GM23338 (cell line): Measurements from ENCODE around the gene DOCK6. TPM values are rescaled to one million over a fixed set of nuclear protein-coding genes. Genes with fewer than 3 reads are reported as not detected.

ENCODE experiments used
- ATAC-seq: fragments of 200-7000 bp; cut with Tn5 transposase; 3 replicates; pipeline ENCODE4 v1.9.1; 2020
- DNase-seq: peaks from one replicate; pipeline ENCODE4 v3.0.0-alpha.2; 2015; ENCODE audit warnings: low spot score
- H2AFZ ChIP-seq: fragments of 200-600 bp; sonication (generic); 2 replicates; pipeline ENCODE4 v1.8.0; 2016; ENCODE audit warnings: antibody characterized with exemption, mild to moderate bottlenecking, moderate library complexity
- H3F3A ChIP-seq: fragments of 200-600 bp; sonication (generic); replicated peaks from 2 replicates; pipeline ENCODE4 v1.8.0; 2017; ENCODE audit warnings: antibody characterized with exemption, mixed run types, low read depth
- H3K27ac ChIP-seq: fragments of 200-600 bp; sonication (generic); 2 replicates; pipeline ENCODE4 v1.6.1; 2016; ENCODE audit warnings: low read depth
- H3K27me3 ChIP-seq: fragments of 200-600 bp; sonication (generic); 2 replicates; pipeline ENCODE4 v1.8.0; 2016; ENCODE audit warnings: mild to moderate bottlenecking, mixed run types, moderate library complexity; ENCODE audit not compliant: insufficient read depth
- H3K36me3 ChIP-seq: fragments of 200-600 bp; sonication (generic); 2 replicates; pipeline ENCODE4 v1.8.0; 2016; ENCODE audit warnings: mild to moderate bottlenecking; ENCODE audit not compliant: insufficient read depth
- H3K4me1 ChIP-seq: fragments of 200-600 bp; sonication (generic); 2 replicates; pipeline ENCODE4 v1.8.0; 2016; ENCODE audit warnings: mild to moderate bottlenecking, moderate library complexity; ENCODE audit not compliant: insufficient read depth
- H3K4me2 ChIP-seq: fragments of 200-600 bp; sonication (generic); 2 replicates; pipeline ENCODE4 v1.7.1; 2017; ENCODE audit warnings: mixed run types
- H3K4me3 ChIP-seq: fragments of 200-600 bp; sonication (generic); 2 replicates; pipeline ENCODE4 v1.6.1; 2016; ENCODE audit warnings: mixed run types
- H3K79me2 ChIP-seq: fragments of 200-600 bp; sonication (generic); replicated peaks from 2 replicates; pipeline ENCODE4 v1.8.0; 2017; ENCODE audit warnings: mild to moderate bottlenecking; ENCODE audit not compliant: insufficient read depth
- H3K9me2 ChIP-seq: fragments of 200-600 bp; sonication (generic); 2 replicates; pipeline ENCODE4 v1.8.0; 2017; ENCODE audit not compliant: insufficient read depth
- H4K20me1 ChIP-seq: fragments of 200-600 bp; sonication (generic); replicated peaks from 2 replicates; pipeline ENCODE4 v1.8.0; 2017; ENCODE audit warnings: mild to moderate bottlenecking; ENCODE audit not compliant: insufficient read depth
- H3K27ac Mint-ChIP-seq: 2 replicates; pipeline ENCODE4 v1.8.0; 2020; ENCODE audit warnings: inconsistent platforms, mild to moderate bottlenecking, moderate library complexity, mixed read lengths
- H3K27me3 Mint-ChIP-seq: 3 replicates; pipeline ENCODE4 v1.8.0; 2022; ENCODE audit warnings: low read depth, mild to moderate bottlenecking, moderate library complexity, mixed read lengths, inconsistent platforms; ENCODE audit not compliant: insufficient read depth, poor library complexity
- H3K36me3 Mint-ChIP-seq: 3 replicates; pipeline ENCODE4 v1.8.0; 2021; ENCODE audit warnings: low read depth, mild to moderate bottlenecking, inconsistent platforms, moderate library complexity, mixed read lengths
- H3K4me1 Mint-ChIP-seq: 3 replicates; pipeline ENCODE4 v1.8.0; 2020; ENCODE audit warnings: mild to moderate bottlenecking, inconsistent platforms, mixed read lengths
- H3K4me3 Mint-ChIP-seq: 3 replicates; pipeline ENCODE4 v1.8.0; 2021; ENCODE audit warnings: moderate library complexity, mild to moderate bottlenecking, inconsistent platforms, mixed read lengths
- H3K9me3 Mint-ChIP-seq: 3 replicates; pipeline ENCODE4 v1.8.0; 2020; ENCODE audit warnings: moderate library complexity, mild to moderate bottlenecking, inconsistent platforms, mixed read lengths
- ETS1 ChIP-seq: IDR thresholded peaks from 2 replicates; pipeline ENCODE4 v1.6.1; 2016; ENCODE audit warnings: antibody characterized with exemption
- EZH2 ChIP-seq: fragments of 200-600 bp; sonication (generic); IDR thresholded peaks from one replicate; pipeline ENCODE4 v1.8.0; 2017; ENCODE audit warnings: antibody characterized with exemption, mild to moderate bottlenecking, low read depth; ENCODE audit not compliant: unreplicated experiment
- JUNB ChIP-seq: IDR thresholded peaks from one replicate; pipeline ENCODE4 v1.6.1; 2016; ENCODE audit warnings: antibody characterized with exemption; ENCODE audit not compliant: unreplicated experiment
- NANOG ChIP-seq: IDR thresholded peaks from 2 replicates; pipeline ENCODE4 v1.6.1; 2016; ENCODE audit warnings: antibody characterized with exemption, borderline replicate concordance
- POLR2AphosphoS5 ChIP-seq: IDR thresholded peaks from 2 replicates; pipeline ENCODE4 v1.6.1; 2016; ENCODE audit warnings: antibody characterized with exemption, low read depth
- STAT1 ChIP-seq: IDR thresholded peaks from one replicate; pipeline ENCODE4 v1.6.1; 2016; ENCODE audit warnings: antibody characterized with exemption; ENCODE audit not compliant: unreplicated experiment
- ZNF331 ChIP-seq: fragments of 250-450 bp; sonication (Bioruptor Pico); IDR thresholded peaks from 2 replicates; pipeline ENCODE4 v1.5.0; 2020; ENCODE audit warnings: low read depth, mild to moderate bottlenecking, moderate library complexity
- ZNF462 ChIP-seq: fragments of 250-450 bp; sonication (Bioruptor Pico); IDR thresholded peaks from 2 replicates; pipeline ENCODE4 v1.5.0; 2020; ENCODE audit warnings: mild to moderate bottlenecking, moderate library complexity
- polyA plus RNA-seq: library from polyadenylated mRNA; unstranded; fragments of >200 nt; fragmentation: Nextera tagmentation; extraction: Ambion mirVana; gene quantifications from 2 replicates; pipeline ENCODE4 v1.2.1, GENCODE V29; 2016
- total RNA-seq: library from RNA; depleted of rRNA; stranded (reverse); fragments of >200 nt; shearing (Covaris generic); gene quantifications from 2 replicates; pipeline ENCODE4 v1.2.3, GENCODE V29; 2014

DOCK6 gene
- total and polyA plus RNA-seq, 2 experiments from 2014 or later, result 34.6 to 49.0 TPM

GRCh38 chr19:11200931-11201330 lies 61.4 kb downstream of the DOCK6 start (continued):
- no peak for TF ChIP-seq ZNF462
- TF ChIP-seq STAT1, result no peak

GRCh38 chr19:11200015-11200574 lies 62.2 kb downstream of the DOCK6 start:
- Histone ChIP-seq H3K27ac (no peak overlapping the region), H3K9me2 (no peaks in the 10 kb centered on the region), H3K27me3 (no peaks in the 10 kb centered on the region), H3F3A (peaks cover 29% of the 10 kb centered on the region), H3K79me2 (no peaks in the 10 kb centered on the region), H3K4me2 (no peak overlapping the region), H3K4me1 (peaks cover 4% of the 10 kb centered on the region; the same call in 1 of the 2 replicates), H3K4me3 (no peak overlapping the region), H3K36me3 (no peaks in the 10 kb centered on the region), H2AFZ (no peak overlapping the region), H4K20me1 (no peaks in the 10 kb centered on the region)
- Mint-ChIP-seq H3K36me3 (peaks cover 11% of the 10 kb centered on the region; the same call in 2 of the 3 replicates), H3K4me1 (peaks cover 7% of the 10 kb centered on the region), H3K4me3 (no peak overlapping the region), H3K27ac (no peak overlapping the region), H3K9me3 (no peaks in the 10 kb centered on the region), H3K27me3 (peaks cover 11% of the 10 kb centered on the region)
- DNase-seq, result no peak
- no peak for ATAC-seq
- TF ChIP-seq POLR2AphosphoS5, result no peak
- no peak for TF ChIP-seq ZNF331 (CRISPR knock-in tag)
- TF ChIP-seq ZNF462, result no peak
- no peak for TF ChIP-seq STAT1
- no peak for TF ChIP-seq EZH2
- TF ChIP-seq JUNB, result no peak
- TF ChIP-seq NANOG, result no peak
- no peak for TF ChIP-seq ETS1
